Neural cell (in vitro differentiated cells): ENCODE data around the gene ZNF35. TPM values are rescaled to one million over a fixed set of nuclear protein-coding genes. Genes with fewer than 3 reads are reported as not detected.

Experiments used
- H2AFZ ChIP-seq: fragments of 200-600, 300-800 bp; sonication (generic), shearing (Covaris generic); 2 replicates; pipeline ENCODE4 v1.6.0; 2014; ENCODE audit warnings: low read depth, mild to moderate bottlenecking, antibody characterized with exemption, low read length, moderate library complexity
- H3F3A ChIP-seq: fragments of 200-600 bp; shearing (Covaris generic); 2 replicates; pipeline ENCODE4 v1.6.1; 2016; ENCODE audit warnings: mild to moderate bottlenecking, moderate library complexity, mixed read lengths, antibody characterized with exemption, low read length; ENCODE audit not compliant: insufficient read depth, poor library complexity, severe bottlenecking
- H3K27ac ChIP-seq: fragments of 200-600, 300-800 bp; sonication (generic), shearing (Covaris generic); 2 replicates; pipeline ENCODE4 v1.5.1; 2014; ENCODE audit warnings: mild to moderate bottlenecking, low read length, moderate library complexity
- H3K27me3 ChIP-seq: fragments of 300-800, 200-600 bp; sonication (generic), shearing (Covaris generic); 2 replicates; pipeline ENCODE4 v1.6.0; 2014; ENCODE audit warnings: mild to moderate bottlenecking, low read depth, low read length, moderate library complexity; ENCODE audit not compliant: insufficient read depth
- H3K36me3 ChIP-seq: fragments of 300-800, 200-600 bp; sonication (generic), shearing (Covaris generic); 2 replicates; pipeline ENCODE4 v1.5.1; 2014; ENCODE audit warnings: mild to moderate bottlenecking, antibody characterized with exemption, low read length, moderate library complexity; ENCODE audit not compliant: insufficient read depth
- H3K4me2 ChIP-seq: fragments of 300-800, 200-600 bp; sonication (generic), shearing (Covaris generic); 2 replicates; pipeline ENCODE4 v1.6.0; 2014; ENCODE audit warnings: mild to moderate bottlenecking, low read length
- H3K4me3 ChIP-seq: fragments of 300-800, 200-600 bp; sonication (generic), shearing (Covaris generic); 2 replicates; pipeline ENCODE4 v1.5.1; 2014; ENCODE audit warnings: mild to moderate bottlenecking, low read length, moderate library complexity
- H3K79me2 ChIP-seq: fragments of 200-600 bp; shearing (Covaris generic); replicated peaks from 2 replicates; pipeline ENCODE4 v1.6.0; 2014; ENCODE audit warnings: mild to moderate bottlenecking, low read length, moderate library complexity; ENCODE audit not compliant: insufficient read depth
- H3K9ac ChIP-seq: fragments of 300-800, 200-600 bp; sonication (generic), shearing (Covaris generic); 2 replicates; pipeline ENCODE4 v1.6.1; 2016; ENCODE audit warnings: mild to moderate bottlenecking, low read length, mixed read lengths
- H3K9me2 ChIP-seq: fragments of 200-600 bp; shearing (Covaris generic); 2 replicates; pipeline ENCODE4 v1.6.1; 2016; ENCODE audit warnings: mild to moderate bottlenecking, low read length, mixed read lengths; ENCODE audit not compliant: insufficient read depth
- H3K9me3 ChIP-seq: fragments of 200-600, 300-800 bp; sonication (generic), shearing (Covaris generic); 2 replicates; pipeline ENCODE4 v1.6.1; 2016; ENCODE audit warnings: mild to moderate bottlenecking, mixed run types, low read length, moderate library complexity, mixed read lengths
- H4K20me1 ChIP-seq: fragments of 200-600 bp; shearing (Covaris generic); 2 replicates; pipeline ENCODE4 v1.6.1; 2016; ENCODE audit warnings: mild to moderate bottlenecking, mixed run types; ENCODE audit not compliant: insufficient read depth
- EP300 ChIP-seq: fragments of 450-650 bp; conservative IDR thresholded peaks from 2 replicates; pipeline ENCODE4 v1.6.1; 2014; ENCODE audit warnings: antibody characterized with exemption, mild to moderate bottlenecking, moderate library complexity; ENCODE audit not compliant: poor library complexity, severe bottlenecking
- EZH2 ChIP-seq: fragments of 200-600, 300-800 bp; shearing (Covaris generic), sonication (generic); IDR thresholded peaks from 2 replicates; pipeline ENCODE4 v1.6.1; 2014; ENCODE audit warnings: antibody characterized with exemption, low read length, borderline replicate concordance, mild to moderate bottlenecking; ENCODE audit not compliant: insufficient read depth, poor library complexity, severe bottlenecking
- MXI1 ChIP-seq: fragments of 450-650 bp; conservative IDR thresholded peaks from 2 replicates; pipeline ENCODE4 v1.6.1; 2014; ENCODE audit warnings: antibody characterized with exemption, mild to moderate bottlenecking; ENCODE audit not compliant: poor library complexity, severe bottlenecking
- POLR2AphosphoS5 ChIP-seq: IDR thresholded peaks from 2 replicates; pipeline ENCODE4 v1.6.1; 2012
- RAD21 ChIP-seq: fragments of 450-650 bp; conservative IDR thresholded peaks from 2 replicates; pipeline ENCODE4 v1.6.1; 2014; ENCODE audit warnings: antibody characterized with exemption, mild to moderate bottlenecking, moderate library complexity
- SMC3 ChIP-seq: fragments of 450-650 bp; conservative IDR thresholded peaks from 2 replicates; pipeline ENCODE4 v1.6.1; 2014; ENCODE audit warnings: antibody characterized with exemption, mild to moderate bottlenecking, moderate library complexity; ENCODE audit not compliant: poor library complexity
- TAF1 ChIP-seq: IDR thresholded peaks from 2 replicates; pipeline ENCODE4 v1.6.1; 2012; ENCODE audit warnings: low read depth
- polyA plus RNA-seq: library from polyadenylated mRNA; depleted of rRNA; stranded (reverse); fragments of >200 nt; gene quantifications from 2 replicates; pipeline ENCODE4 v1.2.3, GENCODE V29; 2014
- TF ChIP-seq, protein P1 (sequence below): fragments of 450-650 bp; IDR thresholded peaks from 2 replicates; pipeline ENCODE4 v1.5.1; 2014; ENCODE audit warnings: antibody characterized with exemption, mild to moderate bottlenecking, moderate library complexity; ENCODE audit not compliant: poor library complexity, severe bottlenecking
- TF ChIP-seq, protein P2 (sequence below): IDR thresholded peaks from 2 replicates; pipeline ENCODE4 v1.6.1; 2012; ENCODE audit warnings: borderline replicate concordance

Gene ZNF35
- polyA plus RNA-seq, 1 donor from 2014 or later: 14.9 TPM

DNA sequence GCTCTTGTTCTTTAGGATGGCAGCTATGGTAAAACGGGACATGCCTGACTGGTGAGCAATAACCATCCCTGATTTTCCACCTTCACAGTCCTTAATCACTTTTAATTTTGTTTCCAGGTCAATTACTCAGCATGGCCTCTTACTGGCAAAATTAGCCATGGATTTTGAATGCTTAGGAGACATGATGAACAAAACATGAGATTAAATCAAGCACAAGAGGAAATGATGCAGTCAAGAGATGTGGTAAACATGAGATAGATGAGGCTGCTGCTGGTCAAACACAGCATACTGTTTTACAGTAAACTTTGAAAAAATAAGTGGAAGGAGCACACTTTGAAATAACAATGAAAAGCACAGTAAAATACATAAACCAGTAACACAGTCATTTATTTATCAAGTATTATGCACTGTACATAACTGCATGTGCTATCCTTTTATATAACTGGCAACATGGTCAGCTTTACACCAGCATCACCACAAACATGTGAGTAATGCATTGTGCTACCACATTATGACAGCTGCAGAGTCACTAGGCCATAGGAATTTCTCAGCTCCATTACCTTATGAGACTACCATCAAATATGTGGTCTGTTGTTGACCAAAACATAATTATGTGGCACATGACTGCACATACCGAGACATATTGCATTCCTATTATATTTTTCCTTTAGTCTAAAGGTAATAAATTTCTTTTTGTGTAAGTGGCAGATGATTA, 33.8 kb downstream of the ZNF35 start:
- Histone ChIP-seq H3K27ac (no peak overlapping the region), H2AFZ (no peak overlapping the region), H4K20me1 (no peaks in the 10 kb centered on the region), H3K79me2 (no peaks in the 10 kb centered on the region), H3K9ac (no peak overlapping the region), H3K4me2 (no peak overlapping the region), H3K36me3 (no peaks in the 10 kb centered on the region), H3F3A (no peaks in the 10 kb centered on the region), H3K27me3 (no peaks in the 10 kb centered on the region), H3K9me3 (no peaks in the 10 kb centered on the region), H3K4me3 (no peak overlapping the region), H3K9me2 (no peaks in the 10 kb centered on the region)
- no peak for TF ChIP-seq MXI1
- no peak for TF ChIP-seq POLR2AphosphoS5
- TF ChIP-seq, protein P1, sequence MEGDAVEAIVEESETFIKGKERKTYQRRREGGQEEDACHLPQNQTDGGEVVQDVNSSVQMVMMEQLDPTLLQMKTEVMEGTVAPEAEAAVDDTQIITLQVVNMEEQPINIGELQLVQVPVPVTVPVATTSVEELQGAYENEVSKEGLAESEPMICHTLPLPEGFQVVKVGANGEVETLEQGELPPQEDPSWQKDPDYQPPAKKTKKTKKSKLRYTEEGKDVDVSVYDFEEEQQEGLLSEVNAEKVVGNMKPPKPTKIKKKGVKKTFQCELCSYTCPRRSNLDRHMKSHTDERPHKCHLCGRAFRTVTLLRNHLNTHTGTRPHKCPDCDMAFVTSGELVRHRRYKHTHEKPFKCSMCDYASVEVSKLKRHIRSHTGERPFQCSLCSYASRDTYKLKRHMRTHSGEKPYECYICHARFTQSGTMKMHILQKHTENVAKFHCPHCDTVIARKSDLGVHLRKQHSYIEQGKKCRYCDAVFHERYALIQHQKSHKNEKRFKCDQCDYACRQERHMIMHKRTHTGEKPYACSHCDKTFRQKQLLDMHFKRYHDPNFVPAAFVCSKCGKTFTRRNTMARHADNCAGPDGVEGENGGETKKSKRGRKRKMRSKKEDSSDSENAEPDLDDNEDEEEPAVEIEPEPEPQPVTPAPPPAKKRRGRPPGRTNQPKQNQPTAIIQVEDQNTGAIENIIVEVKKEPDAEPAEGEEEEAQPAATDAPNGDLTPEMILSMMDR: no peak

DNA sequence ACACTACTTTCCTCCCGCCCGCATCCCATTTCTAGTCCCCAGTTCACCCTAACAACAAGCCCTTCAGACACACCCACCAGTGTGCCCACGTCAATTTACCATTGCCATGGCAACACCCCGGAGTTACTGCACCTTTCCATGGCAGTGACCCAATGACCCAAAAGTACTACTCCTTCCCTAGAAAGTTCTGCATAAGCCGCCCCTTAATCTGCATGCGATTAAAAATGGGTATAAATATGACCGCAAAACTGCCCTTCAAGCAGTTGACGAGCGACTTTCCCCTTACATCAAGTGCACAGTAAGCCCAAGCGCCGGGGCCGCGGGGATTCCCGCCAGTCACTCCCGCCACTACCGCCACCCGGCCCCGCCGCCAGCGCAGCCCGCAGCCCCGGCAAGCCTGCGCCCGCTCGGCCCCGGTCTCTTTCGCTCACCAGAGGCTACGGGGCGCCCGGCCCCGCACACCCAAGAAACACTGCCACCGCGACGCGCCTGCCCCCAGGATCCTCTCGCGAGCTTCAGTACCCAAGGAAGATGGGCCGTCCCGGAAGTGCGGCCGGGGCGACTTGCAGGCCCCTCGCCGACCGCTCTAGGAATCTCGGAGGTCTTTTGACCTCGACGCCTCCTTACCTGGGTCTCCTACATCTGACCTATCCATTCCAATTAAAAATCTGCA, 36.7 kb downstream of the ZNF35 start:
- no peaks in the 10 kb centered on the region for H4K20me1 ChIP-seq
- no peaks in the 10 kb centered on the region for H3F3A ChIP-seq
- no peak overlapping the region for H3K4me3 ChIP-seq
- H3K27ac ChIP-seq: no peak overlapping the region
- no peaks in the 10 kb centered on the region for H3K79me2 ChIP-seq
- no peak overlapping the region for H3K9ac ChIP-seq
- no peaks in the 10 kb centered on the region for H3K36me3 ChIP-seq
- H3K4me2 ChIP-seq: no peak overlapping the region
- no peaks in the 10 kb centered on the region for H3K27me3 ChIP-seq
- H3K9me3 ChIP-seq: no peaks in the 10 kb centered on the region
- TF ChIP-seq EP300: no peak
- TF ChIP-seq TAF1: no peak
- no peak for TF ChIP-seq EZH2
- TF ChIP-seq, protein P2, sequence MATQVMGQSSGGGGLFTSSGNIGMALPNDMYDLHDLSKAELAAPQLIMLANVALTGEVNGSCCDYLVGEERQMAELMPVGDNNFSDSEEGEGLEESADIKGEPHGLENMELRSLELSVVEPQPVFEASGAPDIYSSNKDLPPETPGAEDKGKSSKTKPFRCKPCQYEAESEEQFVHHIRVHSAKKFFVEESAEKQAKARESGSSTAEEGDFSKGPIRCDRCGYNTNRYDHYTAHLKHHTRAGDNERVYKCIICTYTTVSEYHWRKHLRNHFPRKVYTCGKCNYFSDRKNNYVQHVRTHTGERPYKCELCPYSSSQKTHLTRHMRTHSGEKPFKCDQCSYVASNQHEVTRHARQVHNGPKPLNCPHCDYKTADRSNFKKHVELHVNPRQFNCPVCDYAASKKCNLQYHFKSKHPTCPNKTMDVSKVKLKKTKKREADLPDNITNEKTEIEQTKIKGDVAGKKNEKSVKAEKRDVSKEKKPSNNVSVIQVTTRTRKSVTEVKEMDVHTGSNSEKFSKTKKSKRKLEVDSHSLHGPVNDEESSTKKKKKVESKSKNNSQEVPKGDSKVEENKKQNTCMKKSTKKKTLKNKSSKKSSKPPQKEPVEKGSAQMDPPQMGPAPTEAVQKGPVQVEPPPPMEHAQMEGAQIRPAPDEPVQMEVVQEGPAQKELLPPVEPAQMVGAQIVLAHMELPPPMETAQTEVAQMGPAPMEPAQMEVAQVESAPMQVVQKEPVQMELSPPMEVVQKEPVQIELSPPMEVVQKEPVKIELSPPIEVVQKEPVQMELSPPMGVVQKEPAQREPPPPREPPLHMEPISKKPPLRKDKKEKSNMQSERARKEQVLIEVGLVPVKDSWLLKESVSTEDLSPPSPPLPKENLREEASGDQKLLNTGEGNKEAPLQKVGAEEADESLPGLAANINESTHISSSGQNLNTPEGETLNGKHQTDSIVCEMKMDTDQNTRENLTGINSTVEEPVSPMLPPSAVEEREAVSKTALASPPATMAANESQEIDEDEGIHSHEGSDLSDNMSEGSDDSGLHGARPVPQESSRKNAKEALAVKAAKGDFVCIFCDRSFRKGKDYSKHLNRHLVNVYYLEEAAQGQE: no peak
- TF ChIP-seq POLR2AphosphoS5: no peak
- TF ChIP-seq SMC3: no peak
- TF ChIP-seq, protein P1: no peak
- no peak for TF ChIP-seq MXI1
- no peak for TF ChIP-seq RAD21
- H2AFZ ChIP-seq: no peak overlapping the region
- no peaks in the 10 kb centered on the region for H3K9me2 ChIP-seq
